GM06990 (cell line): ENCODE measurements around the gene RPUSD4.

Experiments used
- DNase-seq: peaks from one replicate; pipeline ENCODE4 v3.0.0-alpha.2; 2011; ENCODE audit not compliant: insufficient read length; ENCODE audit errors: extremely low read depth
- H3K27me3 ChIP-seq: replicated peaks from 2 replicates; pipeline ENCODE4 v1.6.0; 2011; ENCODE audit warnings: low read length; ENCODE audit not compliant: control insufficient read depth, insufficient read depth
- H3K36me3 ChIP-seq: 2 replicates; pipeline ENCODE4 v1.5.1; 2011; ENCODE audit warnings: low read length; ENCODE audit not compliant: control insufficient read depth, insufficient read depth
- H3K4me3 ChIP-seq: replicated peaks from 2 replicates; pipeline ENCODE4 v1.5.1; 2011; ENCODE audit warnings: low read depth, mild to moderate bottlenecking, control low read depth, low read length
- CTCF ChIP-seq: IDR thresholded peaks from 2 replicates; pipeline ENCODE4 v1.5.1; 2011; ENCODE audit warnings: low read length, control low read depth, mild to moderate bottlenecking, inconsistent platforms; ENCODE audit not compliant: insufficient read depth, poor library complexity, severe bottlenecking

The RPUSD4 gene

GRCh38 chr11:126153006-126153405, 58.4 kb downstream of the RPUSD4 start:
- no peak for DNase-seq
- Histone ChIP-seq H3K27me3 (no peaks in the 10 kb centered on the region; the same call in 1 of the 2 replicates), H3K4me3 (no peak overlapping the region), H3K36me3 (no peaks in the 10 kb centered on the region)
- no peak for TF ChIP-seq CTCF

- Histone ChIP-seq H3K4me3 (no peak overlapping the region), H3K36me3 (no peaks in the 10 kb centered on the region), H3K27me3 (no peaks in the 10 kb centered on the region; the same call in 1 of the 2 replicates)
- TF ChIP-seq CTCF, result no peak
- DNase-seq, result no peak
Measured at GRCh38 chr11:126152586-126152985, 58.9 kb downstream of the RPUSD4 start.

GRCh38 chr11:126152152-126152551, 59.3 kb downstream of the RPUSD4 start:
- no peak for TF ChIP-seq CTCF

More at GRCh38 chr11:126152152-126152551, 59.3 kb downstream of the RPUSD4 start:
- Histone ChIP-seq H3K4me3 (no peak overlapping the region), H3K27me3 (no peaks in the 10 kb centered on the region; the same call in 1 of the 2 replicates), H3K36me3 (no peaks in the 10 kb centered on the region)
- DNase-seq, result no peak
